ENCODE data around the gene SP140.

DNA sequence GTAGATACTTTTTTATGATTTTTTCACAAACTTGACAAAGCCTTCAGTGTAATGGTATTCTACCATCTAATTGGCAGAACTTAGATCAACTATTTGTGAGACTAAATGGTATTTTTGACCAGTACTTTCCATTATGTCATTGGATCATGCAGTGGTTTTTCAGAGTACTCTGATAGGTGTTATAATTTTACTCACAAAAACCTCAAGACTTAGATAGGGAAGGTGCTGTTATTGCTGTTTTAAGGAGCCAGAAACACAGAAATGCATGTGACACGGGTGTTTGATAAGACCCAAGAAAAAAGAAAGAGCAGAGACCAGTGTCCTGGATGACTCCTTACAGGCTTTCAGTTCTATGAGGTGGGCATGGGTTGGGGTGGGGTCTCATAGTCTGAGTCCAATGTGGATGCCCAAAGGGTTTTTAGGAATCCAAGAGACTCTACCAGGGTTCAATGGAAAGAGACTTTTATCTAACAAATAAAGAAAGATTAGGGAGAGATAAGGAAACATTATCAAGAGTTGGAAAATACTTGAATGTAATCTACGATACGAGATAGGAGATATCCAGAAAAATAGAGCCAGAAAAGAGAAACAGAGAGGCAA, 31.3 kb downstream of the SP140 start:
- TF ChIP-seq, protein P1, sequence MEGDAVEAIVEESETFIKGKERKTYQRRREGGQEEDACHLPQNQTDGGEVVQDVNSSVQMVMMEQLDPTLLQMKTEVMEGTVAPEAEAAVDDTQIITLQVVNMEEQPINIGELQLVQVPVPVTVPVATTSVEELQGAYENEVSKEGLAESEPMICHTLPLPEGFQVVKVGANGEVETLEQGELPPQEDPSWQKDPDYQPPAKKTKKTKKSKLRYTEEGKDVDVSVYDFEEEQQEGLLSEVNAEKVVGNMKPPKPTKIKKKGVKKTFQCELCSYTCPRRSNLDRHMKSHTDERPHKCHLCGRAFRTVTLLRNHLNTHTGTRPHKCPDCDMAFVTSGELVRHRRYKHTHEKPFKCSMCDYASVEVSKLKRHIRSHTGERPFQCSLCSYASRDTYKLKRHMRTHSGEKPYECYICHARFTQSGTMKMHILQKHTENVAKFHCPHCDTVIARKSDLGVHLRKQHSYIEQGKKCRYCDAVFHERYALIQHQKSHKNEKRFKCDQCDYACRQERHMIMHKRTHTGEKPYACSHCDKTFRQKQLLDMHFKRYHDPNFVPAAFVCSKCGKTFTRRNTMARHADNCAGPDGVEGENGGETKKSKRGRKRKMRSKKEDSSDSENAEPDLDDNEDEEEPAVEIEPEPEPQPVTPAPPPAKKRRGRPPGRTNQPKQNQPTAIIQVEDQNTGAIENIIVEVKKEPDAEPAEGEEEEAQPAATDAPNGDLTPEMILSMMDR (IDR thresholded peaks at IDR 0.05): no peak
- no peak for TF ChIP-seq POLR2A (IDR thresholded peaks at IDR 0.05)
- TF ChIP-seq POLR2AphosphoS5 (IDR thresholded peaks at IDR 0.05; ENCODE audit: insufficient read depth in 1 of 2, low read depth in 1 of 2): no peak

All from vagina (tissue), 2 donors.